Measurements from ENCODE around the gene MPZL1.

Gene MPZL1

GRCh38 chr1:167774710-167775109 lies 52.9 kb downstream of the MPZL1 start:
- TF ChIP-seq CTCF (IDR thresholded peaks at IDR 0.05; ENCODE audit: low read depth, low read length) = no peak
- Histone ChIP-seq H3K9me3 (peaks cover 2% of the 10 kb centered on the region; the same call in 1 of the 2 replicates), H3K4me3 (ENCODE audit: low read depth, low read length) (no peak overlapping the region), H3K4me1 (no peaks in the 10 kb centered on the region), H3K36me3 (peaks cover 56% of the 10 kb centered on the region), H3K27me3 (no peaks in the 10 kb centered on the region)
- DNase-seq = no peak

DNA sequence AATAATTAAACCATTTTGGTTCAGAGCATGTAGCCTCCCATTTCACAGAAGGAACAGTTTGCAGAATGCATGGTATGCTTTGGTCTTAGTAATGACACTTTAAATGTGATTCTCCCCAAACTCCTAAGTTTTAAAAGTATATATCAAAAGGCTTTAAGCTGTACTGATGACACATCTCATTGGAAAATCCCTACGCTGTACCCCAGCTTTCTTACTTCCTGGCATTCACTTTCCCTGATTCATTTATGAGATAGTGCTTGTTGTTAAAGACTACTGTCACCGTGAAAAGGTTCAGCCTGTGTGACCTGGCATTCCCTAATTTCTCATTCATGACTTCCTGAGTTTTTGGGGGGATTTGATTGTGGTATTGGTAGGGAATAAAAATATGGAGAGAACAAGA lies 53.4 kb downstream of the MPZL1 start:
- no peaks in the 10 kb centered on the region for H3K27me3 ChIP-seq
- no peaks in the 10 kb centered on the region for H3K4me1 ChIP-seq
- no peak for DNase-seq
- peaks cover 57% of the 10 kb centered on the region for H3K36me3 ChIP-seq
- no peak for TF ChIP-seq CTCF (IDR thresholded peaks at IDR 0.05; ENCODE audit: low read depth, low read length)
- H3K4me3 ChIP-seq (ENCODE audit: low read depth, low read length) = no peak overlapping the region
- H3K9me3 ChIP-seq = peaks cover 2% of the 10 kb centered on the region; the same call in 1 of the 2 replicates

- Histone ChIP-seq H3K9me3 (peaks cover 2% of the 10 kb centered on the region; the same call in 1 of the 2 replicates), H3K27me3 (no peaks in the 10 kb centered on the region), H3K4me1 (no peaks in the 10 kb centered on the region), H3K4me3 (ENCODE audit: low read depth, low read length) (no peak overlapping the region), H3K36me3 (peaks cover 57% of the 10 kb centered on the region)
- DNase-seq = no peak
- no peak for TF ChIP-seq CTCF (IDR thresholded peaks at IDR 0.05; ENCODE audit: low read depth, low read length)
These were observed 54.4 kb downstream of the MPZL1 start for GRCh38 chr1:167776151-167776550.

GRCh38 chr1:167776616-167777268 lies 55.0 kb downstream of the MPZL1 start:
- DNase-seq = no peak
- Histone ChIP-seq H3K4me1 (no peaks in the 10 kb centered on the region), H3K36me3 (peaks cover 55% of the 10 kb centered on the region), H3K27me3 (no peaks in the 10 kb centered on the region), H3K4me3 (ENCODE audit: low read depth, low read length) (no peak overlapping the region), H3K9me3 (peaks cover 2% of the 10 kb centered on the region; the same call in 1 of the 2 replicates)
- no peak for TF ChIP-seq CTCF (IDR thresholded peaks at IDR 0.05; ENCODE audit: low read depth, low read length)

DNA sequence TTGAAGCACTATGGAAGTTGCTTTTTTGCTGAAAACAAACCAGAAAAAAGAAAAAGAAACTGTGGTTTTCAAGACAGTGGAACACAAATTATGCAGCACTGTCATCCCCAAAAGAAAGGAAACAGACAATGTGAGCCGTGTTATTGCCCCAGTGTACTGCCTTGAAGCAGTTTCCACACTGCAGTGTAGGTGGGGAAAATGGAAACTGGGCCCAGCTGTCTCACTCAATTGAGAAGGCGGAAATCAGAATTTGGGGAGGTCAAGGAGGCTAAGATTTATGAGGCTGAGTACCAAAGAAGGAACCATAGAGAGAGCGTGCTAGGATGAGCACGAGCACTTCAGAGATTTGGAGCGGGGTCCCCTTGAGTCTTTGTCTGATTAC lies 55.5 kb downstream of the MPZL1 start:
- no peaks in the 10 kb centered on the region for H3K4me1 ChIP-seq
- peaks cover 2% of the 10 kb centered on the region; the same call in 1 of the 2 replicates for H3K9me3 ChIP-seq
- H3K36me3 ChIP-seq = peaks cover 50% of the 10 kb centered on the region
- DNase-seq = no peak
- H3K27me3 ChIP-seq = no peaks in the 10 kb centered on the region
- H3K4me3 ChIP-seq (ENCODE audit: low read depth, low read length) = no peak overlapping the region
- no peak for TF ChIP-seq CTCF (IDR thresholded peaks at IDR 0.05; ENCODE audit: low read depth, low read length)

DNA sequence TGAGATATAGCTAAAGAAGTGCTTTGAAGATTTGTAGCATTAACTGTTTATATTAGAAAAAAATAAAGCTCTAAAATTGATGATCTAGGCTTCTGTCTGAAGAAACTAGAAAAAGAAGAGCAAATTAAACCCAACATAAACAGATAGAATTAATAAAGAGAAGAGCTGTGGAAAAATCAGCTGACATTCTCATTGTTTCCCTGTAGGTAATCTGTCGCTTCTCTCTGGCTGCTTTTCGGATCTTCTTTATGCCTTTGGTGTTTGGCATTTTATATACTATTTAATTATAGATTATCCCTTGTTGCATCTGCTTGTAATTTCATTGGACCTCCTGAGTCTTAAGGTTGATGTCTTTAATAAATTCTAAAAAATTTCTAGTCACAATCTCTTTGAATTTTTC lies 59.8 kb downstream of the MPZL1 start:
- no peak for DNase-seq
- Histone ChIP-seq H3K9me3 (no peaks in the 10 kb centered on the region), H3K27me3 (no peaks in the 10 kb centered on the region), H3K36me3 (peaks cover 30% of the 10 kb centered on the region), H3K4me1 (no peaks in the 10 kb centered on the region), H3K4me3 (ENCODE audit: low read depth, low read length) (no peak overlapping the region)
- no peak for TF ChIP-seq CTCF (IDR thresholded peaks at IDR 0.05; ENCODE audit: low read depth, low read length)
